ENCODE data around the gene ROGDI.

- TF ChIP-seq NR1H2 (CRISPR knock-in tag; IDR thresholded peaks at IDR 0.05) (no peak), USF2 (CRISPR knock-in tag; IDR thresholded peaks at IDR 0.05) (no peak), CTCF (IDR thresholded peaks at IDR 0.05) (no peak), ATF3 (CRISPR knock-in tag; conservative IDR thresholded peaks at IDR 0.05) (no peak)
These were observed 47.8 kb upstream of the ROGDI start for GRCh38 chr16:4850211-4850610.
